ENCODE data around the gene SPATA24.

- TF ChIP-seq CTCF (IDR thresholded peaks at IDR 0.05 in 8 of 11, conservative IDR thresholded peaks at IDR 0.05 in 3 of 11), result no peak
- TF ChIP-seq POLR2A (IDR thresholded peaks at IDR 0.05), result no peak
These were observed 21.1 kb downstream of the SPATA24 start for GRCh38 chr5:139382807-139383206.
